Neural cell (in vitro differentiated cells): ENCODE results near the gene CEP170B. TPM values are rescaled to one million over a fixed set of nuclear protein-coding genes. Genes with fewer than 3 reads are reported as not detected.
"Not testable (repeated sequence)": the region's sequence is repeated elsewhere in the genome, so short reads cannot be mapped to it uniquely, and the experiment has no call there.

ENCODE experiments used
- H2AFZ ChIP-seq: fragments of 200-600, 300-800 bp; sonication (generic), shearing (Covaris generic); 2 replicates; pipeline ENCODE4 v1.6.0; 2014; ENCODE audit warnings: low read depth, mild to moderate bottlenecking, antibody characterized with exemption, low read length, moderate library complexity
- H3F3A ChIP-seq: fragments of 200-600 bp; shearing (Covaris generic); 2 replicates; pipeline ENCODE4 v1.6.1; 2016; ENCODE audit warnings: mild to moderate bottlenecking, moderate library complexity, mixed read lengths, antibody characterized with exemption, low read length; ENCODE audit not compliant: insufficient read depth, poor library complexity, severe bottlenecking
- H3K27ac ChIP-seq: fragments of 200-600, 300-800 bp; sonication (generic), shearing (Covaris generic); 2 replicates; pipeline ENCODE4 v1.5.1; 2014; ENCODE audit warnings: mild to moderate bottlenecking, low read length, moderate library complexity
- H3K27me3 ChIP-seq: fragments of 300-800, 200-600 bp; sonication (generic), shearing (Covaris generic); 2 replicates; pipeline ENCODE4 v1.6.0; 2014; ENCODE audit warnings: mild to moderate bottlenecking, low read depth, low read length, moderate library complexity; ENCODE audit not compliant: insufficient read depth
- H3K36me3 ChIP-seq: fragments of 300-800, 200-600 bp; sonication (generic), shearing (Covaris generic); 2 replicates; pipeline ENCODE4 v1.5.1; 2014; ENCODE audit warnings: mild to moderate bottlenecking, antibody characterized with exemption, low read length, moderate library complexity; ENCODE audit not compliant: insufficient read depth
- H3K4me2 ChIP-seq: fragments of 300-800, 200-600 bp; sonication (generic), shearing (Covaris generic); 2 replicates; pipeline ENCODE4 v1.6.0; 2014; ENCODE audit warnings: mild to moderate bottlenecking, low read length
- H3K4me3 ChIP-seq: fragments of 300-800, 200-600 bp; sonication (generic), shearing (Covaris generic); 2 replicates; pipeline ENCODE4 v1.5.1; 2014; ENCODE audit warnings: mild to moderate bottlenecking, low read length, moderate library complexity
- H3K79me2 ChIP-seq: fragments of 200-600 bp; shearing (Covaris generic); replicated peaks from 2 replicates; pipeline ENCODE4 v1.6.0; 2014; ENCODE audit warnings: mild to moderate bottlenecking, low read length, moderate library complexity; ENCODE audit not compliant: insufficient read depth
- H3K9ac ChIP-seq: fragments of 300-800, 200-600 bp; sonication (generic), shearing (Covaris generic); 2 replicates; pipeline ENCODE4 v1.6.1; 2016; ENCODE audit warnings: mild to moderate bottlenecking, low read length, mixed read lengths
- H3K9me2 ChIP-seq: fragments of 200-600 bp; shearing (Covaris generic); 2 replicates; pipeline ENCODE4 v1.6.1; 2016; ENCODE audit warnings: mild to moderate bottlenecking, low read length, mixed read lengths; ENCODE audit not compliant: insufficient read depth
- H3K9me3 ChIP-seq: fragments of 200-600, 300-800 bp; sonication (generic), shearing (Covaris generic); 2 replicates; pipeline ENCODE4 v1.6.1; 2016; ENCODE audit warnings: mild to moderate bottlenecking, mixed run types, low read length, moderate library complexity, mixed read lengths
- H4K20me1 ChIP-seq: fragments of 200-600 bp; shearing (Covaris generic); 2 replicates; pipeline ENCODE4 v1.6.1; 2016; ENCODE audit warnings: mild to moderate bottlenecking, mixed run types; ENCODE audit not compliant: insufficient read depth
- CTCF ChIP-seq: fragments of 450-650 bp; IDR thresholded peaks from 2 replicates; pipeline ENCODE4 v1.5.1; 2014; ENCODE audit warnings: antibody characterized with exemption, mild to moderate bottlenecking, moderate library complexity; ENCODE audit not compliant: poor library complexity, severe bottlenecking
- EP300 ChIP-seq: fragments of 450-650 bp; conservative IDR thresholded peaks from 2 replicates; pipeline ENCODE4 v1.6.1; 2014; ENCODE audit warnings: antibody characterized with exemption, mild to moderate bottlenecking, moderate library complexity; ENCODE audit not compliant: poor library complexity, severe bottlenecking
- EZH2 ChIP-seq: fragments of 200-600, 300-800 bp; shearing (Covaris generic), sonication (generic); IDR thresholded peaks from 2 replicates; pipeline ENCODE4 v1.6.1; 2014; ENCODE audit warnings: antibody characterized with exemption, low read length, borderline replicate concordance, mild to moderate bottlenecking; ENCODE audit not compliant: insufficient read depth, poor library complexity, severe bottlenecking
- MXI1 ChIP-seq: fragments of 450-650 bp; conservative IDR thresholded peaks from 2 replicates; pipeline ENCODE4 v1.6.1; 2014; ENCODE audit warnings: antibody characterized with exemption, mild to moderate bottlenecking; ENCODE audit not compliant: poor library complexity, severe bottlenecking
- POLR2AphosphoS5 ChIP-seq: IDR thresholded peaks from 2 replicates; pipeline ENCODE4 v1.6.1; 2012
- RAD21 ChIP-seq: fragments of 450-650 bp; conservative IDR thresholded peaks from 2 replicates; pipeline ENCODE4 v1.6.1; 2014; ENCODE audit warnings: antibody characterized with exemption, mild to moderate bottlenecking, moderate library complexity
- REST ChIP-seq: IDR thresholded peaks from 2 replicates; pipeline ENCODE4 v1.6.1; 2012; ENCODE audit warnings: borderline replicate concordance
- SMC3 ChIP-seq: fragments of 450-650 bp; conservative IDR thresholded peaks from 2 replicates; pipeline ENCODE4 v1.6.1; 2014; ENCODE audit warnings: antibody characterized with exemption, mild to moderate bottlenecking, moderate library complexity; ENCODE audit not compliant: poor library complexity
- TAF1 ChIP-seq: IDR thresholded peaks from 2 replicates; pipeline ENCODE4 v1.6.1; 2012; ENCODE audit warnings: low read depth
- polyA plus RNA-seq: library from polyadenylated mRNA; depleted of rRNA; stranded (reverse); fragments of >200 nt; gene quantifications from 2 replicates; pipeline ENCODE4 v1.2.3, GENCODE V29; 2014

The CEP170B gene
- polyA plus RNA-seq, 1 donor from 2014 or later: 11.6 TPM

GRCh38 chr14:104900639-104901512 lies 35.8 kb downstream of the CEP170B start:
- Histone ChIP-seq H3K79me2 (no peaks in the 10 kb centered on the region), H3K4me3 (no peak overlapping the region), H3K36me3 (no peaks in the 10 kb centered on the region), H4K20me1 (no peaks in the 10 kb centered on the region), H3K9me2 (no peaks in the 10 kb centered on the region), H3K27me3 (no peaks in the 10 kb centered on the region), H3K27ac (no peak overlapping the region), H3K4me2 (no peak overlapping the region), H3K9ac (no peak overlapping the region), H3K9me3 (no peaks in the 10 kb centered on the region), H3F3A (no peaks in the 10 kb centered on the region), H2AFZ (no peak overlapping the region)
- TF ChIP-seq CTCF: no peak
- no peak for TF ChIP-seq SMC3
- TF ChIP-seq RAD21: no peak
- TF ChIP-seq EZH2: no peak
- TF ChIP-seq TAF1: no peak
- TF ChIP-seq REST: no peak
- no peak for TF ChIP-seq POLR2AphosphoS5
- no peak for TF ChIP-seq EP300
- no peak for TF ChIP-seq MXI1

- no peak for TF ChIP-seq REST
- no peak for TF ChIP-seq TAF1
- TF ChIP-seq EP300: no peak
- TF ChIP-seq RAD21: no peak
- no peaks in the 10 kb centered on the region for H4K20me1 ChIP-seq
- no peak overlapping the region for H3K9ac ChIP-seq
- no peak overlapping the region for H3K4me2 ChIP-seq
- H2AFZ ChIP-seq: no peak overlapping the region
- no peaks in the 10 kb centered on the region for H3K36me3 ChIP-seq
- H3K9me2 ChIP-seq: no peaks in the 10 kb centered on the region
- no peak overlapping the region for H3K27ac ChIP-seq
- H3K4me3 ChIP-seq: no peak overlapping the region
- no peaks in the 10 kb centered on the region for H3K27me3 ChIP-seq
- H3K9me3 ChIP-seq: no peaks in the 10 kb centered on the region
- no peaks in the 10 kb centered on the region for H3F3A ChIP-seq
- H3K79me2 ChIP-seq: no peaks in the 10 kb centered on the region
These were observed 38.9 kb downstream of the CEP170B start for GRCh38 chr14:104903990-104904389.

GRCh38 chr14:104904650-104905578 lies 39.8 kb downstream of the CEP170B start:
- H3K4me2 ChIP-seq, H3K27me3 ChIP-seq, H3F3A ChIP-seq, H2AFZ ChIP-seq, H3K9me2 ChIP-seq, H4K20me1 ChIP-seq, H3K36me3 ChIP-seq, H3K9ac ChIP-seq, H3K9me3 ChIP-seq, H3K27ac ChIP-seq, H3K4me3 ChIP-seq, H3K79me2 ChIP-seq: not testable (repeated sequence)
